ENCODE results near the gene RAPGEF2. TPM values are rescaled to one million over a fixed set of nuclear protein-coding genes. Genes with fewer than 3 reads are reported as not detected.
A peak's percentile ranks its signal among the peaks of the same experiment; 100 is the strongest.

RAPGEF2 gene
- total and polyA plus RNA-seq, 2 donors from 2014 or later = 6.9 to 50.6 TPM

GRCh38 chr4:159197260-159197884 lies 94.5 kb downstream of the RAPGEF2 start:
- peak overlapping the region in 1 of 3 donors; percentile 43 for H3K9ac ChIP-seq (ENCODE audit: low read length in 3 of 3)
- intact Hi-C loops (cut with DNase I) = no loop called here
- H3K27ac ChIP-seq (ENCODE audit: low read depth in 2 of 2, low read length in 2 of 2) = peak overlapping the region in 1 of 2 donors; percentile 32
- no peak for TF ChIP-seq CTCF (IDR thresholded peaks at IDR 0.05; ENCODE audit: borderline replicate concordance, extremely low read depth, insufficient read depth)
- H3K4me3 ChIP-seq (ENCODE audit: low read length in 3 of 3) = peak overlapping the region in 1 of 3 donors; percentile 1
- no peaks in the 10 kb centered on the region for H3K9me3 ChIP-seq (ENCODE audit: control insufficient read depth in 2 of 3, insufficient read depth in 1 of 3, low read length in 3 of 3)
- no peaks in the 10 kb centered on the region for H3K36me3 ChIP-seq (ENCODE audit: control insufficient read depth in 2 of 3, insufficient read depth in 3 of 3, low read length in 3 of 3)
- no peak for FAIRE-seq
- DNase-seq = no peak
- no peaks in the 10 kb centered on the region for H3K27me3 ChIP-seq (ENCODE audit: control insufficient read depth, insufficient read depth, low read length)
- peaks cover 0 to 5% (median 0%) of the 10 kb centered on the region in 3 donors for H3K4me1 ChIP-seq (ENCODE audit: control insufficient read depth in 2 of 3, insufficient read depth in 2 of 3, low read depth in 1 of 3, low read length in 3 of 3)

GRCh38 chr4:159197885-159198269 lies 95.0 kb downstream of the RAPGEF2 start:
- DNase-seq (no peak), FAIRE-seq (no peak)
- no peak for TF ChIP-seq CTCF (IDR thresholded peaks at IDR 0.05; ENCODE audit: borderline replicate concordance, extremely low read depth, insufficient read depth)
- Histone ChIP-seq H3K27me3 (ENCODE audit: control insufficient read depth, insufficient read depth, low read length) (no peaks in the 10 kb centered on the region), H3K27ac (ENCODE audit: low read depth in 2 of 2, low read length in 2 of 2) (peak overlapping the region in 1 of 2 donors; percentile 32), H3K9me3 (ENCODE audit: control insufficient read depth in 2 of 3, insufficient read depth in 1 of 3, low read length in 3 of 3) (no peaks in the 10 kb centered on the region), H3K36me3 (ENCODE audit: control insufficient read depth in 2 of 3, insufficient read depth in 3 of 3, low read length in 3 of 3) (no peaks in the 10 kb centered on the region), H3K4me3 (ENCODE audit: low read length in 3 of 3) (peak overlapping the region in 1 of 3 donors; percentile 1), H3K9ac (ENCODE audit: low read length in 3 of 3) (peak overlapping the region in 1 of 3 donors; percentile 43), H3K4me1 (ENCODE audit: control insufficient read depth in 2 of 3, insufficient read depth in 2 of 3, low read depth in 1 of 3, low read length in 3 of 3) (peaks cover 0 to 5% (median 0%) of the 10 kb centered on the region in 3 donors)
- intact Hi-C loops (cut with DNase I) = no loop called here

- no peak overlapping the region for H3K27ac ChIP-seq (ENCODE audit: low read depth in 2 of 2, low read length in 2 of 2)
- FAIRE-seq (no peak), DNase-seq (no peak)
- peaks cover 0 to 7% (median 0%) of the 10 kb centered on the region in 3 donors for H3K4me1 ChIP-seq (ENCODE audit: control insufficient read depth in 2 of 3, insufficient read depth in 2 of 3, low read depth in 1 of 3, low read length in 3 of 3)
- no peaks in the 10 kb centered on the region for H3K9me3 ChIP-seq (ENCODE audit: control insufficient read depth in 2 of 3, insufficient read depth in 1 of 3, low read length in 3 of 3)
- H3K4me3 ChIP-seq (ENCODE audit: low read length in 3 of 3) = no peak overlapping the region
- H3K36me3 ChIP-seq (ENCODE audit: control insufficient read depth in 2 of 3, insufficient read depth in 3 of 3, low read length in 3 of 3) = no peaks in the 10 kb centered on the region
- H3K9ac ChIP-seq (ENCODE audit: low read length in 3 of 3) = no peak overlapping the region
- intact Hi-C loops (cut with DNase I) = no loop called here
- no peaks in the 10 kb centered on the region for H3K27me3 ChIP-seq (ENCODE audit: control insufficient read depth, insufficient read depth, low read length)
- TF ChIP-seq CTCF (IDR thresholded peaks at IDR 0.05; ENCODE audit: borderline replicate concordance, extremely low read depth, insufficient read depth) = no peak
Observed at GRCh38 chr4:159199826-159200225, 96.9 kb downstream of the RAPGEF2 start.

All from kidney (tissue), 14 donors.